ENCODE data around the gene FAM217B. TPM values are rescaled to one million over a fixed set of nuclear protein-coding genes. Genes with fewer than 3 reads are reported as not detected.

Gene FAM217B, protein sequence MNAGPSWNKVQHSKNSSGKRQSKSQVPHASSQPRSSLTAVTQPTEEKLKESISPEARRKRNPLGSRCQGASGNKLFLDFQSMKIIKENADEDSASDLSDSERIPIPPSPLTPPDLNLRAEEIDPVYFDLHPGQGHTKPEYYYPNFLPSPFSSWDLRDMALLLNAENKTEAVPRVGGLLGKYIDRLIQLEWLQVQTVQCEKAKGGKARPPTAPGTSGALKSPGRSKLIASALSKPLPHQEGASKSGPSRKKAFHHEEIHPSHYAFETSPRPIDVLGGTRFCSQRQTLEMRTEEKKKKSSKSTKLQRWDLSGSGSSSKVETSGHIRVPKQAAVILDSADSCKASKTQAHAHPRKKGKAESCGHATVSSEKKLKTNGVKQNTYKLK
- 10 to 100 TPM in 2 of 4 donors, 1 to 10 TPM in 2; 6.0 to 14.1 (median 9.0) TPM for total RNA-seq

DNA sequence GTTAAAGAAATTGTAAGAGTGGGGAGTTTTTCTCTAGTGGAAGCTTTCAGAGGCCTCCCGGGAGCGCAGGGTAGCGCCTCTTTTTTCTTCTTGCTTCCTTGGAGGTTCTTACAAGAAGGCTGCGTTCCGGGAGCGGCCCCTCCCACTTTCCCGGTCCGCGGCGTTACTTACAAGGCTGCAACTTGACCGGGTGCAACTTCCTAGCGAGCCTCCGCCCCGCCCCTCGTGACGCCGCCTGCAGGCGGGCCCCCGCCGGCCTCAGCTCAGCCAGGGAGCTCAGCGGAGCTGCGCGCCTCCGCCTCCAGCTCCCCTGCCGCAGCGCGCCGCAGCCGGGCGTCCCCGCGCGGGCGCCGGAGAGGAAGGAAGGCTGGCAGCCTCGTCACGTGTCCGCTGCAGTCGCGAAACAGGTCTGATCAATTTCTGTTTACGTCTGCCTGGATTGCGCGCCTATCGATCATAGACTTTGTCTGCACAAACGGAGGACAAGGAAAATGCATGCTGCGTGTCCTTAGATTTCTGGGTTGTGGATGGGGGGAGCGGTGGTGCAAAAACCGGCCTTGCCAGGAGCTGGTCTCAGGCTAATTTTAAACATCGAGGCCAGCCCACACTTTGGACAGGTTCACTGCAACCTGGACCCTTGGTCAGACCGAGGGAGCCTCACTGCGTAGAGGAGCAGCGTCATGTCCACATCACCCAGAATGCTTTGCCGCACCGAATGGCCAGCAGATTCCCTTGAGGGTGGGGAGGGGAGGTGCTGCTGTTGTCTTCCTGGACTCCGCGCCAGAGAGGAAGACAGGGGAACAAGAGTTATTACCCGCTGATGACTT is at the start of gene FAM217B, which contains the start of gene PPP1R3D:
FAM217B (plus strand) TSS at position 261 of the 827 bp plus-strand sequence. CDS start 3,555 bp downstream, outside the sequence.
PPP1R3D (minus strand) TSS at position 177 of the 827 bp plus-strand sequence. CDS start 374 bp downstream, outside the sequence.
- intact Hi-C loops (cut with DNase I), result no loop called here
- no peaks in the 10 kb centered on the region for H3K27me3 ChIP-seq
- TF ChIP-seq POLR2AphosphoS5 (IDR thresholded peaks at IDR 0.05), result peak; percentile 89 to 95
- peak; percentile 44 for TF ChIP-seq POLR2A (IDR thresholded peaks at IDR 0.05; ENCODE audit: low read depth)
- TF ChIP-seq EP300 (IDR thresholded peaks at IDR 0.05), result no peak
- TF ChIP-seq, protein P1, sequence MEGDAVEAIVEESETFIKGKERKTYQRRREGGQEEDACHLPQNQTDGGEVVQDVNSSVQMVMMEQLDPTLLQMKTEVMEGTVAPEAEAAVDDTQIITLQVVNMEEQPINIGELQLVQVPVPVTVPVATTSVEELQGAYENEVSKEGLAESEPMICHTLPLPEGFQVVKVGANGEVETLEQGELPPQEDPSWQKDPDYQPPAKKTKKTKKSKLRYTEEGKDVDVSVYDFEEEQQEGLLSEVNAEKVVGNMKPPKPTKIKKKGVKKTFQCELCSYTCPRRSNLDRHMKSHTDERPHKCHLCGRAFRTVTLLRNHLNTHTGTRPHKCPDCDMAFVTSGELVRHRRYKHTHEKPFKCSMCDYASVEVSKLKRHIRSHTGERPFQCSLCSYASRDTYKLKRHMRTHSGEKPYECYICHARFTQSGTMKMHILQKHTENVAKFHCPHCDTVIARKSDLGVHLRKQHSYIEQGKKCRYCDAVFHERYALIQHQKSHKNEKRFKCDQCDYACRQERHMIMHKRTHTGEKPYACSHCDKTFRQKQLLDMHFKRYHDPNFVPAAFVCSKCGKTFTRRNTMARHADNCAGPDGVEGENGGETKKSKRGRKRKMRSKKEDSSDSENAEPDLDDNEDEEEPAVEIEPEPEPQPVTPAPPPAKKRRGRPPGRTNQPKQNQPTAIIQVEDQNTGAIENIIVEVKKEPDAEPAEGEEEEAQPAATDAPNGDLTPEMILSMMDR (IDR thresholded peaks at IDR 0.05), result peak in 1 of 3 experiments; percentile 16
- peak within 1 kb of the TSS; percentile 74 to 84 (median 80) for H3K4me3 ChIP-seq
- peaks cover 12 to 34% (median 21%) of the 10 kb centered on the region in 4 donors for H3K36me3 ChIP-seq
- WGBS, result under 1% methylated on average over 27 of the region's 57 CpGs
- peak; percentile 99 for DNase-seq (ENCODE audit: extremely low spot score)
- peak within 1 kb of the TSS; percentile 93 to 99 (median 97) for H3K27ac ChIP-seq (replicated peaks in 1 of 4)
- no peaks in the 10 kb centered on the region for H3K9me3 ChIP-seq
- peaks cover 49 to 68% (median 61%) of the 10 kb centered on the region in 4 donors for H3K4me1 ChIP-seq

DNA sequence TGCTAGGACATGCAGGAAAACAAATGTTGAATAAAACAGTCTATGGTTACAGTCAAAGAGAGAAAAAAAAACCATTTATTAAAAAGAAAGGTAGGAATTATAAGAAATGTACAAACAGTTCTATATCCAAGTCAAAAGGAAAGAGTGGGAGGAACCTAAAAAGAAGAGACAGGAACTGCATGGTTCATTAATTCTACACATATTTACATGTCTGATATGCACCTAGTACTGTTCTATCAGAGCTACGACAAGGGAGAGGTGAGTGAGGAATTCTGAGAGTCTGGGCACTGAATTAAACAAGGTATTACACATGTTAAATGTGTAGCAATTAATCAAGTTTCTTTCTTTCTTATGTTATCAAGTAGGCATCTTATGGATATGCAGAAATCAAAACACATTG is 48.6 kb upstream of the FAM217B start:
- Histone ChIP-seq H3K9me3 (no peaks in the 10 kb centered on the region), H3K4me3 (no peak overlapping the region), H3K27me3 (no peaks in the 10 kb centered on the region), H3K36me3 (no peaks in the 10 kb centered on the region), H3K4me1 (no peaks in the 10 kb centered on the region), H3K27ac (replicated peaks in 1 of 4) (no peak overlapping the region)
- WGBS, result 75% methylated on average over 1 of the region's 1 CpG
- TF ChIP-seq POLR2A (IDR thresholded peaks at IDR 0.05; ENCODE audit: low read depth) (no peak), EP300 (IDR thresholded peaks at IDR 0.05) (no peak), POLR2AphosphoS5 (IDR thresholded peaks at IDR 0.05) (no peak)
- TF ChIP-seq, protein P1 (IDR thresholded peaks at IDR 0.05), result no peak
- no peak for DNase-seq (ENCODE audit: extremely low spot score)
- intact Hi-C loops (cut with DNase I), result no loop called here

DNA sequence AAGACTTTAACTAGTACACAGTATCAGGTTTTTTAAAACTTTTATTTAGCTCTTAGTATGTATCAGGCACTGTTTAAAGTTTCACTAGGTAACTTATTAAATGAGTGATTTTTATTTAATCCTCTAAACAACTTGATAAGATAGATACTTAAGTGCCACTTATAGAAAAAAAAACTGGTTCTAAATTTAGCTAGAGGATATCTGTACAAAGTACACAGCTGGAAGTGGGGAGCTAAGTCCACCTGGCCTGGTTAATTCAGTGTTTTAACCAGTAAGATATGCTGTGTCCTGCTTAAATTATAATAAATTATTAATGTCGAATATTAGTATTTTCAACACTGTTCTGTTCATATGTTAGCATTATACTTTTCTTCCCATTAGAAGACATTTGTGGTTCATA is 44.3 kb upstream of the FAM217B start:
- H3K4me1 ChIP-seq, result no peaks in the 10 kb centered on the region
- no peak overlapping the region for H3K27ac ChIP-seq (replicated peaks in 1 of 4)
- intact Hi-C loops (cut with DNase I), result no loop called here
- DNase-seq (ENCODE audit: extremely low spot score), result no peak
- no peak overlapping the region for H3K4me3 ChIP-seq
- no peaks in the 10 kb centered on the region for H3K36me3 ChIP-seq
- no peaks in the 10 kb centered on the region for H3K9me3 ChIP-seq
- WGBS, result 83% methylated on average over 1 of the region's 1 CpG
- TF ChIP-seq POLR2A (IDR thresholded peaks at IDR 0.05; ENCODE audit: low read depth), result no peak
- TF ChIP-seq POLR2AphosphoS5 (IDR thresholded peaks at IDR 0.05), result no peak
- TF ChIP-seq, protein P1 (IDR thresholded peaks at IDR 0.05), result no peak
- TF ChIP-seq EP300 (IDR thresholded peaks at IDR 0.05), result no peak
- H3K27me3 ChIP-seq, result no peaks in the 10 kb centered on the region

DNA sequence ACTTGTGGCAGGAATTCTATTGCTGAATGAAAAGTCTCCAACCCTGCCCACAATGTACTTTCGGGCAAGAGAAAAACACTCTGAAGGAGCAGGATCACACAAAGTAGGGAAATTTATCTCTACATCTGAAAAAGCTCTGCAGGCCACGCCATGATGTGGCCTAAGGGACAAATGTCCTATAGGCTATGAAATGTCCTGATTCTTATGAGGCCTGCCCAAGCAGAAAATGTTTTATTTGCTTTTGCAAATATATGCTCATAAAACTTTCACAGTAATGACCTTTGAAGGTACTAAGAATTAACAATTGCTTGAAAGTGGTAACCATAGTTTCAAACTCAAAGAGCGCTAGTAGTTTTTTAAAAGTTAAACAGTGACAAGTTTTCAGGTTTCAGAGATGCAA is 37.7 kb upstream of the FAM217B start:
- H3K27me3 ChIP-seq, result no peaks in the 10 kb centered on the region
- H3K36me3 ChIP-seq, result no peaks in the 10 kb centered on the region
- TF ChIP-seq EP300 (IDR thresholded peaks at IDR 0.05), result no peak
- TF ChIP-seq, protein P1 (IDR thresholded peaks at IDR 0.05), result no peak
- no peak for TF ChIP-seq POLR2A (IDR thresholded peaks at IDR 0.05; ENCODE audit: low read depth)
- TF ChIP-seq POLR2AphosphoS5 (IDR thresholded peaks at IDR 0.05), result no peak
- no peak for DNase-seq (ENCODE audit: extremely low spot score)
- 98% methylated on average over 3 of the region's 3 CpGs for WGBS
- no peak overlapping the region for H3K27ac ChIP-seq (replicated peaks in 1 of 4)
- intact Hi-C loops (cut with DNase I), result no loop called here
- H3K4me3 ChIP-seq, result no peak overlapping the region
- H3K9me3 ChIP-seq, result no peaks in the 10 kb centered on the region
- H3K4me1 ChIP-seq, result no peaks in the 10 kb centered on the region

Data from esophagus muscularis mucosa (tissue), 4 donors.